ENCODE data around the gene CRYM.

DNA sequence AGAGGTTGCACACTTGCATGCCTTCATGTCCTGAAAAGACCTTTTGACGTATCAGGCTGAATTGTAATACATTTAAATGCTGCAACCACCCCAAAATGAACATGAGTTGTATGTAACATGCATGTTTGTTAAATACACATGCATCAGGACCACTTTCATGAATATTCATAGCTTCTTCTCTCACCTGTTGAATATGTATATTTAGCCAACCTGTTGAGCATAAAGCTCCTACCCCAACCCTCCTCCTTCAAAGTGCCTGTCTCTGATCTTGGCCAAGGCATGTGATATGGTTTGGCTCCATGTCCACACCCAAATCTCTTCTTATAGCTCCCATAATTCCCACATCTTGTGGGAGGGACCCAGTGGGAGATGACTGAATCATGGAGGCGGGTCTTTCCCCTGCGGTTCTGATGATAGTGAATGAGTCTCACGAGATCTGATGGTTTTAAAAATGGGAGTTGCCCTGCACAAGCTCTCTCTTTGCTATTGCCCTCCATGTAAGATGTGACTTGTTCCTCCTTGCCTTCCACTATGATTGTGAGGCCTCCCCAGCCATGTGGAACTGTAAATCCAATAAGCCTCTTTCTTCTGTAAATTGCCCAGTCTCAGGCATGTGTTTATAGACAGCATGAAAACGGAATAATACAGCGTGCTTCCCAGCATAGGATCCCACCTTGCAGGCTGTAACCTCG, 3.8 kb upstream of the CRYM start:
- TF ChIP-seq, protein P1, sequence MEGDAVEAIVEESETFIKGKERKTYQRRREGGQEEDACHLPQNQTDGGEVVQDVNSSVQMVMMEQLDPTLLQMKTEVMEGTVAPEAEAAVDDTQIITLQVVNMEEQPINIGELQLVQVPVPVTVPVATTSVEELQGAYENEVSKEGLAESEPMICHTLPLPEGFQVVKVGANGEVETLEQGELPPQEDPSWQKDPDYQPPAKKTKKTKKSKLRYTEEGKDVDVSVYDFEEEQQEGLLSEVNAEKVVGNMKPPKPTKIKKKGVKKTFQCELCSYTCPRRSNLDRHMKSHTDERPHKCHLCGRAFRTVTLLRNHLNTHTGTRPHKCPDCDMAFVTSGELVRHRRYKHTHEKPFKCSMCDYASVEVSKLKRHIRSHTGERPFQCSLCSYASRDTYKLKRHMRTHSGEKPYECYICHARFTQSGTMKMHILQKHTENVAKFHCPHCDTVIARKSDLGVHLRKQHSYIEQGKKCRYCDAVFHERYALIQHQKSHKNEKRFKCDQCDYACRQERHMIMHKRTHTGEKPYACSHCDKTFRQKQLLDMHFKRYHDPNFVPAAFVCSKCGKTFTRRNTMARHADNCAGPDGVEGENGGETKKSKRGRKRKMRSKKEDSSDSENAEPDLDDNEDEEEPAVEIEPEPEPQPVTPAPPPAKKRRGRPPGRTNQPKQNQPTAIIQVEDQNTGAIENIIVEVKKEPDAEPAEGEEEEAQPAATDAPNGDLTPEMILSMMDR (IDR thresholded peaks at IDR 0.05): no peak
- TF ChIP-seq POLR2AphosphoS5 (IDR thresholded peaks at IDR 0.05): no peak
- no peak for TF ChIP-seq EP300 (IDR thresholded peaks at IDR 0.05)
- TF ChIP-seq POLR2A (IDR thresholded peaks at IDR 0.05): no peak

Data from gastroesophageal sphincter (tissue), 3 donors.